Kidney epithelial cell (primary cell): ENCODE results near the gene FAM174C. TPM values are rescaled to one million over a fixed set of nuclear protein-coding genes. Genes with fewer than 3 reads are reported as not detected.

Source experiments
- DNase-seq: peaks from one replicate; pipeline ENCODE4 v3.0.0-alpha.2; 2010; ENCODE audit warnings: low read depth
- H3K27me3 ChIP-seq: 2 replicates; pipeline ENCODE4 v1.6.0; 2011; ENCODE audit warnings: low read length; ENCODE audit not compliant: control insufficient read depth, insufficient read depth
- H3K36me3 ChIP-seq: 2 replicates; pipeline ENCODE4 v1.5.1; 2011; ENCODE audit warnings: low read length; ENCODE audit not compliant: control insufficient read depth, insufficient read depth
- H3K4me3 ChIP-seq: 2 replicates; pipeline ENCODE4 v1.5.1; 2011; ENCODE audit warnings: low read depth, mild to moderate bottlenecking, control low read depth, low read length
- total RNA-seq: library from RNA; depleted of rRNA; stranded (reverse); fragments of >200 nt; gene quantifications from 2 replicates; pipeline ENCODE4 v1.2.3, GENCODE V29; 2015
- TF ChIP-seq, protein P1 (sequence below): IDR thresholded peaks from 2 replicates; pipeline ENCODE4 v1.5.1; 2011; ENCODE audit warnings: mild to moderate bottlenecking, moderate library complexity, low read length, control low read depth, inconsistent platforms; ENCODE audit not compliant: insufficient read depth, poor library complexity, severe bottlenecking

The FAM174C gene
- total RNA-seq, 1 donor from 2014 or later = 75.0 TPM

DNA sequence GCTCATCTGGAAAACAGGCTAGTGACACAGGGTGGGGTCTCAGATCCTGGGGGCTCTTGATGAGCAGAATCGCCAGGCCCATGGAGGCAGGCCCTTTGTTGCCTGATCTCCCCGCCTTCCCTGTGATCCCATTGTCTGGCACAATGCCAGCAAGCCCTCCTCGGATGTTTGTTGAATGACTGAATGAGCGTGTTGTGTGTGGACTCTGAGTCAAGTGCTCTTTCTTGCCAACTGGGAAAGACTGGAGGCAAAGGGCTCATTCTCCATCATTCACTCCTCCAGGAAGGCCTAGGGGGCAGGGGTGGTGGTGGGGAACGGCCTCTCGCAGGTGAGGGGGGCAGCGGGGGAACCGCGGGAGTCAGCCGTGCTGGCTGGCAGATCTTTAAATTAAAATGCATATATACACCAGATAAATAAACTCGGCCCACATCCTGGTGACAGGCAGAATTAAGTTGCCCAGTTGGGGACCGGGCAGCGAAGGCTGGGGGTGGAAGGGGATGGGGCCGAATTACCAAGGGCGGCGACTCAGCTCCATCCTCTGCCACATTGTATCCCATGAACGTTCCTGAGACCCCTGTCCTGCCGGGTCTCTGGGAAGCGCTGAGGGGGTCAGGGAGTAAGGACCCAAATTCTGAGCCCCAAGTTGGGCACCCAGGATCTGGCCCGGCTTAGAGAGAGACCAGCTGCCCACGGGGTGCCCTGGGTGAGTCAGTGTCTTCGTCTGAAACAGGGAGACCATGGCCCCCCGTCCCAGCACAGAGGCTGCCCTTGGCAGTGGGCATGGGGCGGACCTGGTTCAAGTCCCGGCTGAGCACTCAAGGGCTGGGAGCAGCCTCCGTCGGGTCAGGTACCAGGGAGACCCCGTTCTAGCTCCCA lies 34.9 kb downstream of the FAM174C start:
- TF ChIP-seq, protein P1, sequence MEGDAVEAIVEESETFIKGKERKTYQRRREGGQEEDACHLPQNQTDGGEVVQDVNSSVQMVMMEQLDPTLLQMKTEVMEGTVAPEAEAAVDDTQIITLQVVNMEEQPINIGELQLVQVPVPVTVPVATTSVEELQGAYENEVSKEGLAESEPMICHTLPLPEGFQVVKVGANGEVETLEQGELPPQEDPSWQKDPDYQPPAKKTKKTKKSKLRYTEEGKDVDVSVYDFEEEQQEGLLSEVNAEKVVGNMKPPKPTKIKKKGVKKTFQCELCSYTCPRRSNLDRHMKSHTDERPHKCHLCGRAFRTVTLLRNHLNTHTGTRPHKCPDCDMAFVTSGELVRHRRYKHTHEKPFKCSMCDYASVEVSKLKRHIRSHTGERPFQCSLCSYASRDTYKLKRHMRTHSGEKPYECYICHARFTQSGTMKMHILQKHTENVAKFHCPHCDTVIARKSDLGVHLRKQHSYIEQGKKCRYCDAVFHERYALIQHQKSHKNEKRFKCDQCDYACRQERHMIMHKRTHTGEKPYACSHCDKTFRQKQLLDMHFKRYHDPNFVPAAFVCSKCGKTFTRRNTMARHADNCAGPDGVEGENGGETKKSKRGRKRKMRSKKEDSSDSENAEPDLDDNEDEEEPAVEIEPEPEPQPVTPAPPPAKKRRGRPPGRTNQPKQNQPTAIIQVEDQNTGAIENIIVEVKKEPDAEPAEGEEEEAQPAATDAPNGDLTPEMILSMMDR = no peak
- Histone ChIP-seq H3K4me3 (no peak overlapping the region), H3K27me3 (peaks cover 4% of the 10 kb centered on the region), H3K36me3 (no peaks in the 10 kb centered on the region)
- no peak for DNase-seq

DNA sequence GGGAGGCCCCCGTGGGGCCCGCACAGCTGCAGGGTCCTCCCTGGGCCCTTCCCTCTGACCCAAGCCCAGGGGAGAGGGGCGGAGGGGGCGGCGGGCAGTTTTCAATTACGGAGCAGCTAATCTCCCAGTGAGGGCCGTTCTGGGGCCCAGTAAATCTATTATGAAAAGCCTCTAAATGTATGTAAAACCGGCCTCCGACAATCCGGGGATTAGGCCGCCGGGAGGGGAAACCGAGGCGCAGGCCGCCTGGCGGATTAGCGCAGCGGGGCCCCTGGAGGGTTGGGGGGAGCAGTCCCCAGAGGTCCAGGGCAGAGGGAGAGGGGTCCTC lies 35.5 kb downstream of the FAM174C start:
- Histone ChIP-seq H3K27me3 (peaks cover 9% of the 10 kb centered on the region), H3K4me3 (no peak overlapping the region), H3K36me3 (no peaks in the 10 kb centered on the region)
- TF ChIP-seq, protein P1 = no peak
- DNase-seq = no peak

DNA sequence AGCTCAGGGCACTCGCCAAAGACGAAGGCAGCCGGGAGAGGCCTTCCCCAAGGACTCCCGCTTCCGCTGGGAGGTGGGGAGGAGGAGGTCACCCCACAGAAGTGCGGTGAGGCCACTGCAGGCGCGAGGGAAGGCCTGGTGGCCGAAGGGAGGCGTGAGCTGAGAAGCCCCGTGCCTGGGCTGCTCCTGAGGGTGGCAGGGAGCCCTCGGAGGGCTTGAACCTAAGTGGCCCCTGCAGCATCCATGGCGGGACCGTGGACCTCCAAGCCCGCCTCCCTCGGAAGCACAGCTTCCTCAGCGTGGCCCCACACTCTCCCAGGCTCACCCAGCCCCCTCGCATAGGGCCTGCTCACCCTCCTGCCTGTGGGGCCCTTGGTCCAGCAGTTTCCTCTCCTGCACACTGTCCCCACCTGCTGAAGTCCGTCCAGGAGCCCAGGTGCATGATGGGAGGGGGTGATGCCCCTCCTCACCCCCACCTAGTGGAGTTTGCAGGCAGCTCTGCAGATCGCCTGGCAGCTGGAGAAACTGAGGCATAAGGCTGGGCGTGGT lies 36.3 kb downstream of the FAM174C start:
- no peak for DNase-seq
- no peaks in the 10 kb centered on the region for H3K36me3 ChIP-seq
- no peak overlapping the region for H3K4me3 ChIP-seq
- TF ChIP-seq, protein P1 = no peak
- peaks cover 17% of the 10 kb centered on the region for H3K27me3 ChIP-seq

DNA sequence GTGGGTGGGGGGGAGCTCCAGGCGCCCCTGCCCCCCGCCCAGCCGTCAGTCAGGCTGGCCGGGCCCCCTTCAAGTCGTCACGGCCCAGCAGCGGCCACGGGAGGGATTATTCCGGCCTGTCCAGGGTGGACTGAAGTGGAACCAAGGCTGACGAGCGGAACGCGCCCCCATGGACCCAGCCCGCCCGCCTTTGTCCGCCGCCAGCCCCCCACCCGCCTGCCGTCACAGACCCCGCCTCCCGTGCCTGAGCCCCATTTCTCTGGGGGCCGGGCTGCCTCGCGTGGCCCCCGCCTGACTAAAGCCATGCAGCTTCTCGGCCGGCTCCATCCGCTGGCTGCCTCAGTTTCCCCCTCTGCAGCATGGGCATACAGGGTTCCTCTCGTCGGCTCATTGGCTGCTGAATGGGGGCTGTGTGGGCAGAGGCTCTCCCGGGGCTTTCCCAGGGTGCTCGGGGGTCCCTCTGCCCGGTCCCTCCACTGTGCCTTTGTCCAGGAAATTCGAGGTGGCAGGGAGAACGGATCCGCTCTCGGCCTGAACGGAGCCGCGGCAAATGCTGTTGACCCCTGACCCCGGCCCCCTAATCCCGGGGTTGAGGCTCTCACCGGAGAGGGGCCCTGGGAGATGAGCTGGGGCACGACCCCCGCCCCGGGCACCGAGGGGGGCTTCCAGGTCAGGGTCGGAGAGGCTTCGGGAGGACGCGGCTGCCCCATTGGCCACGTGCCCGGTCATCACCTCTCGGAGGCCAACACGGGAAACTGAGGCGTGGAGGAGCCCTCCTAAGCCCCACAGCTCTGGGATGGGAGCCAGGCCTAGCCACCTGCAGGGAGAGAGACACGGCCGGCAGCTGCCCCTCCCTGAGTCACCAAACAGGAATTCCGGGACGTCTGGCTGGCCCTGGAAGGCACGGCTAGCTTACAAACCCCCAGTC lies 37.7 kb downstream of the FAM174C start:
- Histone ChIP-seq H3K27me3 (peaks cover 30% of the 10 kb centered on the region), H3K4me3 (no peak overlapping the region), H3K36me3 (no peaks in the 10 kb centered on the region)
- no peak for DNase-seq
- TF ChIP-seq, protein P1 = no peak

DNA sequence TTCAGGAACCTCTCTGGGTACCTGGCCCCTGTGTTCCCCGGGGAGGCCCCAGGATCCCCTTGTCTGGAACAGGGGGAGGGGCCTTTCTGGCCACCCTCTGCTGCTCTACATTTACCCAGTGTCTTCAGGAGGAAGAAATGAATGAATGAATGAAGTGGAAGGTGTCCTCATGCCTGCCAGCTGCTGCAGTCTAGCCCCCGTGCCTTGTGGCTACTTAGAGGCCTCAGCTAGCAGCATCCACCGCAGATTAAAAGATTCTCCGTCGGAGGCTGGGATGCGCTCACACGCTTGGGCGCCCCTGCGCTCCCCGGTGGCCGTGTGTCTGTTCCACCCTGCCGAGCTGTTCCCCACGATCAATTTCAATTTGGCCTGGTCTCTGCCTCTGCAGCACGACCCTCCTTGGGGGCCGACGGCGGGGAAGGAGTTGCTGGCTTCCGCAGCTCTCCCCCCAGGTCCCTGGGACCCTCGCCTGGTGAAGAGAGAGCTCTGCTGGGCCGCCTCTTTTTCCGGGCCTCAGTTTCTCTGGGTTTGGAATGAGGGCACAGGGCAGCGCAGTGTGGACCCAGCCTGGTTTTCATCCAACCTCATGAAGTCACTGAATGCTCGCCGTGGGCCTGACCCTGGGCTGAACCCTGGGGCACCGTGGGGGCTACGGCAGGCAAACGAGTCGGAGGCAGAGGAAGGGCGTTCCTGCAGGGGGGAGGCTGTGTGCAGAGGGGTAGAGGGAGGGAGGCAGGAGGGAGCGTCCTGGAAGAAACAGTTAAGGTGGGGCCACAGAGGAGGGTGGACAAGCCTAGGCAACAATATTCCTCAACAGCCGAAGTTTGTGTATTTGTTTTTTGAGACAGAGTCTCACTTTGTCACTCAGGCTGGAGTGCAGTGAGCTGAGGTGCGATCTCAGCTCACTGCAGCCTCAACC lies 38.6 kb downstream of the FAM174C start:
- DNase-seq = no peak
- Histone ChIP-seq H3K4me3 (no peak overlapping the region), H3K27me3 (peaks cover 39% of the 10 kb centered on the region), H3K36me3 (no peaks in the 10 kb centered on the region)
- TF ChIP-seq, protein P1 = no peak
